GM21526 (cell line): ENCODE measurements around the gene RTN4RL1.

Source experiments
- ATAC-seq: cut with Tn5 transposase; IDR thresholded peaks from one replicate; pipeline ENCODE4 v1.9.1; 2021; ENCODE audit warnings: moderate library complexity; ENCODE audit not compliant: unreplicated experiment, low FRiP score

Gene RTN4RL1

DNA sequence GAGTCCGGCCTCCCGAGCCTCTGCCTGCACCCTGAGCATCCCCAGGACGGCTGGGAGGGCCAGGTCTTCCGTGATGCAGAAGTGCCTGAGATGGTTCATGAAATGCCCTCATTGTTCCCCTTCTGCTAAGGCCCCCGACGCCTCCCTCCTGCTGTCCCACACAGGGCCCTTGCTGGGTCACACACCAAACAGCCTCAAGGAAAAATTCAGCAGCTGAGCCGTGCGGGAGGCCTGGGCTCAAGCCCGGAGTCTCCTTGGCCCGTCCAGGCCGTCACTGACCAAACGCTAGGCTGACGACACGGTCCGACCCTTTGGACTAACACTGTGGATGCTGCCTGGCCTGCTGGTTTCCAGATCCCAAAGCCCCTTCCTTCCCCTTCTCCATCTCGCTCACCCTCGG, 90.2 kb downstream of the RTN4RL1 start:
- no peak for ATAC-seq

- ATAC-seq, result no peak
Measured at GRCh38 chr17:1933875-1934715, 91.0 kb downstream of the RTN4RL1 start.

GRCh38 chr17:1931844-1932579, 93.1 kb downstream of the RTN4RL1 start:
- ATAC-seq, result no peak

- no peak for ATAC-seq
Measured at GRCh38 chr17:1930337-1930645, 94.8 kb downstream of the RTN4RL1 start.

DNA sequence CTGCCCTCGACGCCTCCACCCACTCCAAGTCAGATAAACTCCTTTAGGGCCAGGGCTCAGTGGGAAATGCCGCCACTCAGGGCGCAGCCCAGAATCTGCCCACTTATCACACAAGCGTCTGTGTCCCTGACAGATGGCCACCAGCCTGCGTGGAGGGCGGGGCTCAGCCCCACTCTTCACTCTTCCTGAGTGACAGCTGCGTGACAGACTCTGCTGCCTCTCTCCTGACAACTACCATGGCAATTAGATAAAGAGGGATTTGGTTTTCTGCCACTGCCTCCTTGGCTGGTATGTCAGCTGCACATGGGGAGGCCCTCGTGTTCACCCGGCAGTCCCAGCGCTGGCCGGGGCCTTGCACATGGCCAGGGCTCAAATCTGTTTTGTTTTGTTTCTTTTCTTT, 96.2 kb downstream of the RTN4RL1 start:
- ATAC-seq, result no peak

GRCh38 chr17:1920948-1921351, 104.2 kb downstream of the RTN4RL1 start:
- no peak for ATAC-seq

- no peak for ATAC-seq
Measured at GRCh38 chr17:1919201-1919600, 105.9 kb downstream of the RTN4RL1 start.

DNA sequence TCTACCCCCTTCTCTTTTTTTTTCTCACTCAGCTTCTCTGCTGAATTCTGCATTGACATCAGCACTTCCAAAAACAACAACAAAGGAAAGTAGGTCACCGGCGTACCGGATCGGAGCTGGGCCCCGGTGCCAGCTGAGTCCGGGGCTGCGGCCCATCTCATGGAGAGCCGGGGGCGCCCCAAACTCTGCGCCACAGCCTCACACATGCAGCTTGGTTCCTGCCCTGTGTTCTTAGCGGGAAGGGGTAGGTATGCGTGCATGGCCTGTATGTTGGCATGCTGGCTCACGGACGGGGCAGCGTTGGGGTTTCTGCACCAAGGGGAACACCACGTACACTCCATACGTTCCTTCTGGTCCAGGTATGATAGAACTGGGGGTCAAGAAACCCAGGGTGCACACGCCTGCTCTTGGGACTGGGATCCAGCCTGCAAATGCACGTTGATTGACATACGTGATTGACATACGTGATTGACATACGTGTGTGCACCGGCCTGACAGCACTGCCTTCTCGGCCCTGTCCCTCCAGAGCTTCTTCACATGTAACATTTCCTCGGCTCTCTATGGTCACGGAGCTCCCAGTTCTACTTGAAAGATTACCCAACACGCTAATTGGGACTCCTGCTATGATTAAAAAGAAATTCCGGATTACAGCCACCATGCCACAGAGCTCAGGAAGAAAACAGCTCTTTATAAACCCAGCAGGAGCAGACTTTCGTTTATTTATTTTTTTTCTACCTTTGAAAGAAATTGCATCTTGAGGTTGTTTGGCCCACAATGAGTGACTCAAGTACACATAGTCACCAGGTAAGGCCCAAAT, 106.6 kb downstream of the RTN4RL1 start:
- ATAC-seq, result no peak

DNA sequence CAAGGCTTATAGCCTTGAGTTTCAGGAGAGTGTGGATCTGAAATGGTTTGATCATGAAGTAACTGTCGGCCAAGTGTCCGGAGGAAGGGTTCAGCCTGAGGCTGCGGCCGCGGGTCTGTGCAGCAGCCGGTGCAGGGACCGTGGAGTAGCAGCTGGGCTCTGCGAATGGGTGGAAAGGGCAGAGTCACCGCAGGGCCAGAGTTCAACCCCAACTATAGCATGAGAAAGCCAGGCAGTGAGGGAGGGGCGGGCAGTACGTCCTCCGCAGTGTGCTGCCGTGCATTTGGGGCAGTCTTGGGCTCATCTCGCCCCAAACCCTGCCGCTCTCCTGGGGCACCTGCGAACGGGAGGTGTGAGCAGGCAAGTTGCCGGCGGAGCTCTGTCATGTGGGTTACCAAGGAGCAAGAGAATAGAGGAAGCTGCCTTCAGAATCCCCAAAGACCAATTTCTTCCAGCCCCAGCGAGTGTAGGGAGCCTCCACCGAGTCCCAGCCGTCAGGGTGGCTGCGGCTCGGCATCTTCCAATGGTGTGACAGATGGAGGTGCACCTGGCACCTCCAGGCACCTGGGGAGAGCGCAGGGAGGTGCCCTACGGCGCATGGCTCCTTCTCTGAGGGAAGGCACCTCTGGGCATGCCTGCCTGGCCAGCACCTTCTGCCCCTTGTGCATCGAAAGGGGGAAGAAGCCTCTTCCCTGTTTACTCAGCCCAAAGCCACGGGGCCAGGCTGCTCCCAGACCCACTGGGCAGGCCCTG, 108.0 kb downstream of the RTN4RL1 start:
- ATAC-seq, result no peak

GRCh38 chr17:1916316-1916715, 108.8 kb downstream of the RTN4RL1 start:
- ATAC-seq, result no peak

DNA sequence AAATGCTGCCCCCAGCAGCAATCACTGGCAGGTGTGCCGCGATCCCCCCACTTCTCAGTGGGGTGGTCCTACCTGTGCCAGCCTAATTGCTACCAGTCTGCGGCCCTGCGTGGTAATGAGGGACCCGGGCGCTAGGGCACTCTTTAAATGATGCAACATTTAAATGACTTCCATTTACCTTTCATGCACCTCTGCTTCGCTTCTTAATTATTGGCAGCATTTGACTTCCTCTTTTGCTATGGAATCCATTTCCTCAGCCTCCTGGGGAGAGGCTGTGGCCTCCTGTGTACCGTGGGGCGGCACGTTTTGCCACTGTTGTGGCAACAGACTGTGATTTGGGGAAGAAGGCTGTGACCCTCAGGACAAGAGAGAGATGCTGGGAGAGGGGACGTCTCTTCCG, 109.2 kb downstream of the RTN4RL1 start:
- ATAC-seq, result no peak

DNA sequence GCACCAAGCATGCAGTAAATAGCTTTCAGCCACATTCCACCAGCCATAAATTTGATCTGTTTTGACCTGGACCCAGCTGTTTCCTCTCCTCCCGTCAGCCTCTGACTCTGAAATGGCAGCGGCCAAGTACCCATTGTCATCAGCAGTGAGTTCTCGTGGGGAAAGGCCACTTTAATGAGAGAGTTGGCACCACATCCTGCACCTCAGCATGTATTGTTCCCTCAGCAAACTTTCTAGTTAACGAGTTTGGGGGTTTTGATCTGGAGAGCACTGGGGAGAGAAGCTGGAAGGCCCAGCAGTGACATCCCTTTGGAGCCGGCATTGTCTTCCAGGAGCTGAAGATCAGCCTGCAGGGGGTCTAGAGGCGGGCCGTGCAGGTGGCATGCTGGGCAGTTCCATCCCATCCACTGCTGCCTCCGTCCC, 110.5 kb downstream of the RTN4RL1 start:
- ATAC-seq, result no peak

DNA sequence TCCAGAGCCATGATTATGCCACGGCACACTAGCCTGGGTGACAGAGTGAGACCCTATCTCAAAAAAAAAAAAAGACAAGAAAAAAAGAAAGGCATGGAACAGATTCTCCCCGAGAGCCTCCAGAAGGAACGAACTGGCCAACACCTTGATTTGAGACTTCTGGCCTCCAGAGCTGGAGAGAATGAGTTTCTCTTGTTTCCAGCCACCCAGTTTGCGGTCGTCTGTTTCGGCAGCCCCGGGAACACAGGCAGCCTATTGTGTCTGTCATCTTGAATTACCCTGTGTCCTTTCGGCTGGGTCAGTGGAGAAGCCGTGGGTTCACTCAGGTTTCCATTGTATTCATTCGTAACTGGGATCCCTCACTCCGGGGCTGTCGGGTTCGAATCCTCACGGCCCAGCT, 111.4 kb downstream of the RTN4RL1 start:
- ATAC-seq, result no peak

DNA sequence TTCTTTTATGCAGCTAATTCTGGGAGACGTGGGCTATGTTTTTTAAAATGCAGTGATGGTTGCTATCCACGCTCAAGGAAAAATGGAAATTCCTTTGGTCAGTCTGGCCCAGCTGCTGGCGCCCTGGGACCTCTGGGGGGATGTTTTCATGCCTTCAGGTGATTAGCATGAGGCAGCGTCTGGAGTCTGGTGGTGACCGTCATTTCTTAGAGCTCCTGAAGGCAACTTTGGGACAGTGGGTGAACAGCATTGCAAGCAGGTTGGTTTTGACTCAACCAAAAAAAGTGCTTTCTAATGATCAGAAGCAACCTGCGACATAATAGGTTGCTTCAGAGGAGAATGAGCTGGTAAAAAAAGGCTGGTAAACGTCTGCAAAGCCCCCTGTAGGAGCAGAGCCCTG, 113.0 kb downstream of the RTN4RL1 start:
- ATAC-seq, result no peak

DNA sequence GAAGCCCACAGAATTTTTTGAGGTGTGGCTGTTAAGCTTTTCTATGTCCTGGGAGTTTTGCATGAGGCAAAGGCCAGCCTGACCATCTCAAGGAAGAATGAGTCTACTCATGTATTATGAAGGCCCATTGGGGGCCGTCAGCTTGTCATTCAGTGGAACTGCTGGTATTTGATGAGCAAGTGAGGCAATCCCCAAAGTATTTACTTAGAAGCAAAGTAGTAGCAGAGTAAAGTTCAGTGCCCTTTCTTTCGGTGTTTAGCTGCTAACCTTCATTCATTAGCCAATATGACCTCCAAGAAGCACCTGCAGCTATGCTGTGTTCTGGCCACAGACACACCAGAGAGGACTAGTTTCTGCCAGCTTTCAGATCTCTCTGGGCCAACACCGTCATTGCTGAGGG, 115.1 kb downstream of the RTN4RL1 start:
- ATAC-seq, result no peak

- ATAC-seq, result no peak
Measured at GRCh38 chr17:1908699-1909309, 116.3 kb downstream of the RTN4RL1 start.

DNA sequence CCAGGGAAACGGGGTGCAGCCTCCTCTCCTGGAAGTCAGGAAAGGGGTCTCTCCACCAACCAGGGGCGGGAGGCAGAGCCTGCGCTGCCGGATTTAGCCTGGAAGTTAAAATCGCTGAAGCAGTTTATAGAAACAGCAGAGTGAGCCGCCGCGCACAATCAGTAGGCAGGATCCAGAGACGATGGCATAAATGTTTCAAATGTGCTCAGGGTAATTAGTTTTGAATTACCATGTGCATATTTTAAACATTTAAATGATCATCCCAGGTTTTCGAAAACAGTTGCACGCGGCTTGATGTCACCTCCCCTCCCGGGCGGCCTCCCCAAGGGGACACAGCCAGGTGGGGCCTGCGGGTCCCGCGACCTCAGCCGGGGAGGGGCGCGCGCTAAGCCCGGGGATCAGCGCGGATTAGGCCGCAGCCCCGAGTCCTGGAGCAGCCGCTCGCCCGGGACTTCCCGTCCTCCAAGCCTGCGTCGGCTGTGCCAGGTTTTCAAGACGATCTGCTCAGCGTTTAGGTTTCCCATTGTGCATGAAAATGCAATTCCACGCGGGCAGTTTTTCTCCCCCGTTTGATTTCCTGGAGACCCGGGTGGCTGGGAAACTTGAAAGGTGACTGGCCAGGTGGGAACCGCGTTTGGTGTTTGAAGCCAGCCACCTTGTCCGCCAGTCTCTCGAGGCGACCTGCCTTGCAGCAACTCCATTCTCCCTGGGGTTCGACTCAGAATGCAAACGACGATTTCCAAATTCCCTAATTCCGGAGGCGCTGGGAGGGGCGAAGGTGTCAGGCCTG, 117.0 kb downstream of the RTN4RL1 start:
- ATAC-seq, result no peak

- ATAC-seq, result no peak
Measured at GRCh38 chr17:1907216-1907631, 117.9 kb downstream of the RTN4RL1 start.

DNA sequence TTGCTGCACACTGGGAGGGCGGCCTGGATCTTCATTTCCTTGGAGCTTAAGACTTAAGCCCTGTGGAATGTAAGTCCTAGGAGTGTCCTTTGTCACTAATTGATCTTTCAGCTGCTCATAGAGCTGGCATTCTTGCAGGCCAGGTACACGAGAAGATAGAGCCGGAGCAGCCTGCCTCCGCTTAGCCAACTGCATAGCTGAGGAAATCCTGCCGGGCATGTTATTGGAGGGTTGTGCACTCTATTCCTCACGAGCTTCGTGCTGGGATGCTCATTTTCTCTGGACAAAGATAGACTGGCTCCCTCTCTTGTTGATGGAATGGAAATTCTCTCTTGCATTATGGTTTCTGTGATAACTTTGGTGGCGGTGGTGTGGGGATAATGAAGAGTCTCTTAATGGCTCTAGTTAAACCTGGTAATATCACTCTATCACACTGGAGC, 118.5 kb downstream of the RTN4RL1 start:
- ATAC-seq, result no peak
